SU-DHL-6 (cell line): Measurements from ENCODE around the gene ITPK1.

ENCODE experiments used
- H2AFZ ChIP-seq: fragments of 200-600 bp; sonication (generic); 2 replicates; pipeline ENCODE4 v1.6.1; 2014; ENCODE audit warnings: low read depth, mild to moderate bottlenecking, moderate library complexity, mixed read lengths, antibody characterized with exemption, low read length; ENCODE audit not compliant: severe bottlenecking
- H3F3A ChIP-seq: fragments of 200-600 bp; shearing (Covaris generic); 2 replicates; pipeline ENCODE4 v1.6.0; 2016; ENCODE audit warnings: antibody characterized with exemption, mild to moderate bottlenecking; ENCODE audit not compliant: insufficient read depth
- H3K27ac ChIP-seq: fragments of 200-600 bp; sonication (generic); 2 replicates; pipeline ENCODE4 v1.5.1; 2016; ENCODE audit warnings: low read depth, mild to moderate bottlenecking, low read length, moderate library complexity, mixed read lengths
- H3K27me3 ChIP-seq: fragments of 200-600 bp; sonication (generic), shearing (Covaris generic); 2 replicates; pipeline ENCODE4 v1.6.0; 2014; ENCODE audit warnings: mild to moderate bottlenecking, low read length
- H3K36me3 ChIP-seq: fragments of 200-600 bp; sonication (generic); 2 replicates; pipeline ENCODE4 v1.6.1; 2014; ENCODE audit warnings: mild to moderate bottlenecking, low read length, mixed read lengths
- H3K4me2 ChIP-seq: fragments of 300-600, 200-600 bp; shearing (Covaris generic), sonication (generic); 2 replicates; pipeline ENCODE4 v1.6.0; 2014; ENCODE audit warnings: low read length, low read depth, mild to moderate bottlenecking; ENCODE audit not compliant: poor library complexity, severe bottlenecking
- H3K4me3 ChIP-seq: fragments of 200-600 bp; sonication (generic); 2 replicates; pipeline ENCODE4 v1.5.1; 2014; ENCODE audit warnings: antibody characterized with exemption, low read length, mild to moderate bottlenecking, mixed read lengths; ENCODE audit not compliant: insufficient read depth, poor library complexity, severe bottlenecking
- H3K79me2 ChIP-seq: fragments of 200-600 bp; sonication (generic); 2 replicates; pipeline ENCODE4 v1.6.1; 2014; ENCODE audit warnings: mild to moderate bottlenecking, low read length, moderate library complexity; ENCODE audit not compliant: insufficient read depth
- H3K9ac ChIP-seq: fragments of 200-600 bp; sonication (generic); 2 replicates; pipeline ENCODE4 v1.7.0; 2014; ENCODE audit warnings: mild to moderate bottlenecking, low read length
- H3K9me2 ChIP-seq: fragments of 200-600 bp; sonication (generic); replicated peaks from 2 replicates; pipeline ENCODE4 v1.6.1; 2014; ENCODE audit warnings: low read length; ENCODE audit not compliant: insufficient read depth
- H3K9me3 ChIP-seq: fragments of 200-600 bp; sonication (generic); 2 replicates; pipeline ENCODE4 v1.6.1; 2014; ENCODE audit warnings: low read length, mixed read lengths; ENCODE audit not compliant: insufficient read depth
- H4K20me1 ChIP-seq: fragments of 200-600 bp; sonication (generic); 2 replicates; pipeline ENCODE4 v1.6.1; 2014; ENCODE audit warnings: low read depth, mild to moderate bottlenecking, antibody characterized with exemption, low read length, moderate library complexity, mixed read lengths
- EZH2phosphoT487 ChIP-seq: fragments of 200-600 bp; sonication (generic), shearing (Covaris generic); conservative IDR thresholded peaks from 2 replicates; pipeline ENCODE4 v1.6.1; 2018; ENCODE audit warnings: mild to moderate bottlenecking, antibody characterized with exemption, low read length, moderate library complexity, mixed read lengths
- TF ChIP-seq, protein P1 (sequence below): fragments of 200-600 bp; sonication (generic); IDR thresholded peaks from one replicate; pipeline ENCODE4 v1.5.1; 2017; ENCODE audit warnings: antibody characterized with exemption, mild to moderate bottlenecking, low read length, moderate library complexity; ENCODE audit not compliant: insufficient read depth, poor library complexity, severe bottlenecking

The ITPK1 gene

DNA sequence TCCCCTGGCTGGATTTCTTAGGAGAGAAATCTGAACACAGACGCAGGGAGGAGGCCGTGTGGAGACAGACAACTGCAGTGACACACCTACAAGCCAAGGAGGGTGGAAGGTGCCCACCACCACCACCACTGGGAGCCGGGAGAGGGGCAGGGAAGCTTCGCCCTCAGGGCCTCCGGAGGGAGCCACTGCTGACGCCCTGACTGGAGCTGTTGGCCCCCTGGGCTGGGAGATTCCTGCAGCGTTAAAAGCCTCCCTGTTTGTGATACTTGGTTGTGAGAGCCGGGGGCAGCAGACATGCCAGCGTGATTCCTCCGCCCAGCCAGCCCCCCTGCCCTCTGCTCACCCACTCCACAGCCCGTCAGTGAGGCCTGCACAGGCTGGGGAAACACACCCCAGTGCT lies 120.8 kb downstream of the ITPK1 start:
- no peaks in the 10 kb centered on the region for H3K9me2 ChIP-seq
- no peak overlapping the region for H3K27ac ChIP-seq
- H3F3A ChIP-seq = no peaks in the 10 kb centered on the region
- no peak overlapping the region for H3K9ac ChIP-seq
- H3K9me3 ChIP-seq = no peaks in the 10 kb centered on the region
- no peak overlapping the region for H3K4me3 ChIP-seq
- H3K79me2 ChIP-seq = no peaks in the 10 kb centered on the region
- no peaks in the 10 kb centered on the region for H4K20me1 ChIP-seq
- no peak overlapping the region for H3K4me2 ChIP-seq
- H3K27me3 ChIP-seq = no peaks in the 10 kb centered on the region
- no peaks in the 10 kb centered on the region for H3K36me3 ChIP-seq
- TF ChIP-seq EZH2phosphoT487 = no peak
- TF ChIP-seq, protein P1, sequence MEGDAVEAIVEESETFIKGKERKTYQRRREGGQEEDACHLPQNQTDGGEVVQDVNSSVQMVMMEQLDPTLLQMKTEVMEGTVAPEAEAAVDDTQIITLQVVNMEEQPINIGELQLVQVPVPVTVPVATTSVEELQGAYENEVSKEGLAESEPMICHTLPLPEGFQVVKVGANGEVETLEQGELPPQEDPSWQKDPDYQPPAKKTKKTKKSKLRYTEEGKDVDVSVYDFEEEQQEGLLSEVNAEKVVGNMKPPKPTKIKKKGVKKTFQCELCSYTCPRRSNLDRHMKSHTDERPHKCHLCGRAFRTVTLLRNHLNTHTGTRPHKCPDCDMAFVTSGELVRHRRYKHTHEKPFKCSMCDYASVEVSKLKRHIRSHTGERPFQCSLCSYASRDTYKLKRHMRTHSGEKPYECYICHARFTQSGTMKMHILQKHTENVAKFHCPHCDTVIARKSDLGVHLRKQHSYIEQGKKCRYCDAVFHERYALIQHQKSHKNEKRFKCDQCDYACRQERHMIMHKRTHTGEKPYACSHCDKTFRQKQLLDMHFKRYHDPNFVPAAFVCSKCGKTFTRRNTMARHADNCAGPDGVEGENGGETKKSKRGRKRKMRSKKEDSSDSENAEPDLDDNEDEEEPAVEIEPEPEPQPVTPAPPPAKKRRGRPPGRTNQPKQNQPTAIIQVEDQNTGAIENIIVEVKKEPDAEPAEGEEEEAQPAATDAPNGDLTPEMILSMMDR = no peak
- H2AFZ ChIP-seq = no peak overlapping the region

GRCh38 chr14:92994131-92994676 lies 121.5 kb downstream of the ITPK1 start:
- H3K27ac ChIP-seq = no peak overlapping the region

DNA sequence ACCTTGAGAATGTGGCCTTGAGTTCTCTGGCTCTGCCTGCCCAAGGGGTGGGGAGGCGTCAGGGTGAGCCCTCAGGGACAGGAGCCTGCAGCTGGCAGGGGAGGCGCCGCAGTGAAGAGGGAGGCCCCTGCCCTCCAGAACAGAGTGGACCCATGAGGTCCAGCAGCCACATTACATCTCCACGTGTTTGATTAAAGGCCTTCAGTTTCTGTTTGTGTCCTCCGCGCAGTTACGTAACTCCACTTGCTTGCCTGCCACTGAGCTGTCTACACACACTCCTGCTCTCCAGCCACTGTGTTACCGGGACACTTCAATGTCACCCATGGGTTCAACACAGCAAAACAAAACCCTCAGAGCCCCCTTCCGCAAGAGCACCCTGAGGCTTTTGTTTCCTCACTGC lies 122.4 kb downstream of the ITPK1 start:
- no peaks in the 10 kb centered on the region for H3K36me3 ChIP-seq

More at GRCh38 chr14:92994131-92994676, 121.5 kb downstream of the ITPK1 start:
- Histone ChIP-seq H4K20me1 (no peaks in the 10 kb centered on the region), H3K9me2 (no peaks in the 10 kb centered on the region), H3K9me3 (no peaks in the 10 kb centered on the region), H3F3A (no peaks in the 10 kb centered on the region), H2AFZ (no peak overlapping the region), H3K27me3 (no peaks in the 10 kb centered on the region), H3K4me3 (no peak overlapping the region), H3K79me2 (no peaks in the 10 kb centered on the region), H3K36me3 (no peaks in the 10 kb centered on the region), H3K9ac (no peak overlapping the region), H3K4me2 (no peak overlapping the region)
- TF ChIP-seq, protein P1 = no peak
- no peak for TF ChIP-seq EZH2phosphoT487

More for the DNA sequence above, 122.4 kb downstream of the ITPK1 start:
- Histone ChIP-seq H3K9me3 (no peaks in the 10 kb centered on the region), H3F3A (no peaks in the 10 kb centered on the region), H4K20me1 (no peaks in the 10 kb centered on the region), H3K27me3 (no peaks in the 10 kb centered on the region), H3K9me2 (no peaks in the 10 kb centered on the region), H3K4me3 (no peak overlapping the region), H3K4me2 (no peak overlapping the region), H3K27ac (no peak overlapping the region), H3K79me2 (no peaks in the 10 kb centered on the region), H2AFZ (no peak overlapping the region), H3K9ac (no peak overlapping the region)
- no peak for TF ChIP-seq EZH2phosphoT487
- TF ChIP-seq, protein P1 = no peak
